ENCODE measurements around the gene INVS. TPM values are rescaled to one million over a fixed set of nuclear protein-coding genes. Genes with fewer than 3 reads are reported as not detected.

Gene INVS
- total RNA-seq, 1 donor from 2014 or later = 18.7 TPM

DNA sequence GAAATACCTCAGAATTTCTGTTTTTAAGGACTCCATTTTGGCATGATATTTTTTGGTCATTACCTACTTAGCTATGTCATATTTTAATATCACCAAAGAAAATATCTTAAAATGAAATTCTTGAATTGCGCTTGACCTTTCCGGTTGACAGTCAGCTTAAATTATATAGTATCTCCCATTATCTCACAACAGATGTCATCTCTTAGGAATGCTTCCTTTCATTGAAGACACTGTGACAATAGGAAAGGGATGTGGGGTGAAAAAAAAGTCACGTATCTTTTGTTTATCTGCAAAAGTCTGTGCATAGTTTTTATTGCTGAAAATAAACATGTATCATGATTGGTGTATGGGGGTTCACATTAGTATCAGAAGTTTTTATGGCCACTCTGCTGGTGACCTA is 105.8 kb downstream of the INVS start:
- no peak for DNase-seq (ENCODE audit: low read depth)
- TF ChIP-seq, protein P1, sequence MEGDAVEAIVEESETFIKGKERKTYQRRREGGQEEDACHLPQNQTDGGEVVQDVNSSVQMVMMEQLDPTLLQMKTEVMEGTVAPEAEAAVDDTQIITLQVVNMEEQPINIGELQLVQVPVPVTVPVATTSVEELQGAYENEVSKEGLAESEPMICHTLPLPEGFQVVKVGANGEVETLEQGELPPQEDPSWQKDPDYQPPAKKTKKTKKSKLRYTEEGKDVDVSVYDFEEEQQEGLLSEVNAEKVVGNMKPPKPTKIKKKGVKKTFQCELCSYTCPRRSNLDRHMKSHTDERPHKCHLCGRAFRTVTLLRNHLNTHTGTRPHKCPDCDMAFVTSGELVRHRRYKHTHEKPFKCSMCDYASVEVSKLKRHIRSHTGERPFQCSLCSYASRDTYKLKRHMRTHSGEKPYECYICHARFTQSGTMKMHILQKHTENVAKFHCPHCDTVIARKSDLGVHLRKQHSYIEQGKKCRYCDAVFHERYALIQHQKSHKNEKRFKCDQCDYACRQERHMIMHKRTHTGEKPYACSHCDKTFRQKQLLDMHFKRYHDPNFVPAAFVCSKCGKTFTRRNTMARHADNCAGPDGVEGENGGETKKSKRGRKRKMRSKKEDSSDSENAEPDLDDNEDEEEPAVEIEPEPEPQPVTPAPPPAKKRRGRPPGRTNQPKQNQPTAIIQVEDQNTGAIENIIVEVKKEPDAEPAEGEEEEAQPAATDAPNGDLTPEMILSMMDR (IDR thresholded peaks at IDR 0.05; ENCODE audit: insufficient read depth, low read length, poor library complexity, severe bottlenecking) = no peak
- Histone ChIP-seq H3K27me3 (ENCODE audit: control insufficient read depth, insufficient read depth, low read length) (no peaks in the 10 kb centered on the region), H3K4me3 (ENCODE audit: low read depth, low read length) (no peak overlapping the region), H3K36me3 (ENCODE audit: control insufficient read depth, insufficient read depth, low read length) (no peaks in the 10 kb centered on the region)

DNA sequence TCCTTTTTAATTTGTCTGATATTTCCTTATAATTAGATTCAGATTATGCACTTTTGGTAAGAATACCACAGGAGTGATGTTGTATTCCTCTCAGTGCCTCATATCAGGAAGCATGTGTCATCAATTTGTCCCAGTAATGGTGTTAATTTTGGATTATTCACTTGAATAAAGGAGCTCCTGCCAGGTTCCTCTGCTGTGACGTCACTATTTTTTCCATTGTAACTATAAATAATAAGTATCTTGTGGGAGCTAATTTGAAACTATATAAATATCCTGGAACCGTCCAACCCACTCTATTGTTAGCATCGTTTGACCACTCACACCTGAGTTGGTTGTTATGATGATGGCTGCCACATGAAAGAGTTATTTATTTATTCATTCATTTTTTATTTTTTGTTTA is 107.9 kb downstream of the INVS start:
- Histone ChIP-seq H3K36me3 (ENCODE audit: control insufficient read depth, insufficient read depth, low read length) (no peaks in the 10 kb centered on the region), H3K27me3 (ENCODE audit: control insufficient read depth, insufficient read depth, low read length) (no peaks in the 10 kb centered on the region), H3K4me3 (ENCODE audit: low read depth, low read length) (no peak overlapping the region)
- TF ChIP-seq, protein P1 (IDR thresholded peaks at IDR 0.05; ENCODE audit: insufficient read depth, low read length, poor library complexity, severe bottlenecking) = no peak
- DNase-seq (ENCODE audit: low read depth) = no peak

DNA sequence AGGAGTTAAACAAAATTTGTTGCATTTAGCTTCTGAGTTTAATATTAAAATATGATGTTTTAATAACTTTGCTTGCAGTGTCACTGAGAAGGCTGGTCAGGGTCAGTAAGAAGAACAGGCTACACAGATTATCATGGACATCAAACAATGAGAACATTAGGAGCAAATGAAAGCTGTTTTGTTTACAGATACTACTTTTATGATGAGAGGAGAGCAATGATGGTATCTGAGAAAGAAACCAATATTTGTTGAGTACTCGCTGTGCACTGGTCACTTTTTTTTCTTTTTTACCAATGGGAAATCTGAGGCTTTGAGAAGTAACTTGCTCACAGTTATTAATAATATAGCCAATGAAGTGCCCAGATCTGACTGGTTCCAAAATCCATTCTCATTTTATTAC is 109.6 kb downstream of the INVS start:
- no peak for DNase-seq (ENCODE audit: low read depth)
- no peaks in the 10 kb centered on the region for H3K36me3 ChIP-seq (ENCODE audit: control insufficient read depth, insufficient read depth, low read length)
- H3K4me3 ChIP-seq (ENCODE audit: low read depth, low read length) = no peak overlapping the region
- TF ChIP-seq, protein P1 (IDR thresholded peaks at IDR 0.05; ENCODE audit: insufficient read depth, low read length, poor library complexity, severe bottlenecking) = no peak
- no peaks in the 10 kb centered on the region for H3K27me3 ChIP-seq (ENCODE audit: control insufficient read depth, insufficient read depth, low read length)

DNA sequence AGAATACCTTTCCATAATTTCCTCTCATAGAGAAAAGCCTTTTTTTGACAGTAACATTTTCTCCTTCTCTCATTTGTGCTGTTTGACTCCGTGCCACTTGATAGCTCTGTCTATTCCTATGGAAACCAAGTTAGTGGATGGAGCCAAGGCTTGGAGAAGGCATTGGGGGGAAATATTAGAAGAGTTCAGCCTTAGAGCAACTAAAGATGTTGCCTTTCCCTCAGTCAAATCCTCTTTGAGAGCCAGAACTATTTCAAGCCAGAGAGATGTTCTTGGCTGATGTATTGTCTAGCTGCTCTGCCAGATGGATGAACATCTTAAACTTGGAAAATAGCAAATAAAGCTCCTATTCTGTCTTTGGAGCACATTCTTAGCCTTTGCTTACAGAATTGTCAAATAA is 112.4 kb downstream of the INVS start:
- H3K4me3 ChIP-seq (ENCODE audit: low read depth, low read length) = no peak overlapping the region
- TF ChIP-seq, protein P1 (IDR thresholded peaks at IDR 0.05; ENCODE audit: insufficient read depth, low read length, poor library complexity, severe bottlenecking) = no peak
- no peaks in the 10 kb centered on the region for H3K36me3 ChIP-seq (ENCODE audit: control insufficient read depth, insufficient read depth, low read length)
- no peak for DNase-seq (ENCODE audit: low read depth)
- H3K27me3 ChIP-seq (ENCODE audit: control insufficient read depth, insufficient read depth, low read length) = no peaks in the 10 kb centered on the region

DNA sequence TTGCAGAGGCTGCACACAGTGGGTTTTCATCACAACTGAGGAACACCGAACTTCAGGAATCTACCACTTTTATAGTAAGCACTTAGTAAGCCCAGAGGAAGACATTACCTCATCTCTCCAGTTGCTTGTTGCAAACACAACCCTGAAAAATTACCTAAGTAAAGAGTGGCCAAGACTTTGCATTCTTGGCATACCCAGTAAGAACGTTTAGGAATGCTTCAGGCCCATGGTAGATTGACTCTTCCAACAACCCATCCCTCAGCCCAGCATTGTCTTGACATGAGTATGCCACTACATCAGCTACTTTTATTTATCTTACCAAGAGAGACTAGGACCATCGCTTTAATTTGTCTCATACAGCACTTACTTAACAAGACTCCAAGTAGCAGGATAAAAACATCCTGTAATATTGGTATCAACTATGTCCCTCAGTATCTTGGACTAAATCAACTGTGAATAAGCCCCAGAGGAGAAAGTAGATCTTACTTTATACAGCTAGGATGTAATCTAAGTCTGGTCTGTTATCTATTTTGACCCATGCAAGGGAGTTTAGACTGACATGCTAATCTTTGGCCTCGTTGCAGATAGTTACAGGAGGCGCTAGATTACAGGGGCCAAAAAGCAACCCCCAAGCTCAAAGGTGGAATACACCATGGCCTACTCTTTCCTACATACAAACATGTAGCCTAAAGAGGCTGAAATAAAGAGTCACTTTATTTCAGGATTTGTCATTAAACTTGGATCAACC is 114.9 kb downstream of the INVS start:
- no peaks in the 10 kb centered on the region for H3K27me3 ChIP-seq (ENCODE audit: control insufficient read depth, insufficient read depth, low read length)
- H3K36me3 ChIP-seq (ENCODE audit: control insufficient read depth, insufficient read depth, low read length) = peaks cover 1% of the 10 kb centered on the region
- peak; percentile 38 for DNase-seq (ENCODE audit: low read depth)
- TF ChIP-seq, protein P1 (IDR thresholded peaks at IDR 0.05; ENCODE audit: insufficient read depth, low read length, poor library complexity, severe bottlenecking) = no peak
- no peak overlapping the region for H3K4me3 ChIP-seq (ENCODE audit: low read depth, low read length)
